ENCODE measurements around the gene SNX25. TPM values are rescaled to one million over a fixed set of nuclear protein-coding genes. Genes with fewer than 3 reads are reported as not detected.
A peak's percentile ranks its signal among the peaks of the same experiment; 100 is the strongest.

The SNX25 gene
- total and polyA plus RNA-seq, 10 of the 15 experiments (the other 5 are each of a cell fraction or from before 2014, with no cell fraction given), result 11.2 to 117 (median 62.8) TPM

- TF ChIP-seq ZNF687 (IDR thresholded peaks at IDR 0.05) (peak; percentile 22; the same call in 1 of the 2 replicates), PAX8 (IDR thresholded peaks at IDR 0.05) (0 out of 2 replicates have a peak, but pooled peaks have one; percentile 15), CHD4 (IDR thresholded peaks at IDR 0.05) (no peak), CREB1 (IDR thresholded peaks at IDR 0.05; ENCODE audit: low read depth) (peak; percentile 22; the same call in 1 of the 2 replicates), STAT3 (IDR thresholded peaks at IDR 0.05; ENCODE audit: low read depth, low read length) (no peak), ZNF384 (IDR thresholded peaks at IDR 0.05; ENCODE audit: borderline replicate concordance, low read depth, low read length) (no peak), ZNF274 (IDR thresholded peaks at IDR 0.05; ENCODE audit: insufficient read depth, insufficient read length) (no peak), USF2 (IDR thresholded peaks at IDR 0.05; ENCODE audit: borderline replicate concordance, low read depth, low read length) (no peak), MEF2B (IDR thresholded peaks at IDR 0.05; ENCODE audit: partially characterized antibody, poor library complexity, severe bottlenecking) (peak; percentile 11), SPI1 (IDR thresholded peaks at IDR 0.05; ENCODE audit: borderline replicate concordance, insufficient read depth, low read depth, low read length) (no peak), RFX5 (IDR thresholded peaks at IDR 0.05; ENCODE audit: low read depth, low read length) (no peak), LARP7 (IDR thresholded peaks at IDR 0.05) (no peak), EED (IDR thresholded peaks at IDR 0.05; ENCODE audit: low read depth) (no peak), TBL1XR1 (IDR thresholded peaks at IDR 0.05; ENCODE audit: low read depth, low read length) (0 out of 2 replicates have a peak, but pooled peaks have one; percentile 14), JUNB (IDR thresholded peaks at IDR 0.05) (0 out of 2 replicates have a peak, but pooled peaks have one; percentile 9), MTA3 (IDR thresholded peaks at IDR 0.05; ENCODE audit: borderline replicate concordance, low read length) (peak; percentile 48; the same call in 1 of the 2 replicates), FOXK2 (IDR thresholded peaks at IDR 0.05) (no peak), ETV6 (conservative IDR thresholded peaks at IDR 0.05 in 1 of 2, IDR thresholded peaks at IDR 0.05 in 1 of 2; ENCODE audit: borderline replicate concordance in 1 of 2, low read depth in 1 of 2) (no peak), MXI1 (IDR thresholded peaks at IDR 0.05; ENCODE audit: low read depth, low read length) (peak; percentile 85; the same call in 1 of the 2 replicates), ASH2L (IDR thresholded peaks at IDR 0.05; ENCODE audit: borderline replicate concordance, low read depth) (peak; percentile 19; the same call in 1 of the 2 replicates), CBX5 (IDR thresholded peaks at IDR 0.05; ENCODE audit: low read depth) (0 out of 2 replicates have a peak, but pooled peaks have one; percentile 1), NR2C2 (IDR thresholded peaks at IDR 0.05; ENCODE audit: borderline replicate concordance, control insufficient read depth, insufficient read length, low read depth) (no peak)
Measured at GRCh38 chr4:185395238-185395955, 186.0 kb downstream of the SNX25 start, which contains the start of gene LRP2BP (continued).
